ENCODE data around the gene PTPRN2. TPM values are rescaled to one million over a fixed set of nuclear protein-coding genes. Genes with fewer than 3 reads are reported as not detected.
A peak's percentile ranks its signal among the peaks of the same experiment; 100 is the strongest.

PTPRN2 gene
- total and polyA plus RNA-seq, 2 of the 13 experiments (the other 11 are each of a cell fraction or from before 2014, with no cell fraction given): 2.5 to 24.2 TPM

DNA sequence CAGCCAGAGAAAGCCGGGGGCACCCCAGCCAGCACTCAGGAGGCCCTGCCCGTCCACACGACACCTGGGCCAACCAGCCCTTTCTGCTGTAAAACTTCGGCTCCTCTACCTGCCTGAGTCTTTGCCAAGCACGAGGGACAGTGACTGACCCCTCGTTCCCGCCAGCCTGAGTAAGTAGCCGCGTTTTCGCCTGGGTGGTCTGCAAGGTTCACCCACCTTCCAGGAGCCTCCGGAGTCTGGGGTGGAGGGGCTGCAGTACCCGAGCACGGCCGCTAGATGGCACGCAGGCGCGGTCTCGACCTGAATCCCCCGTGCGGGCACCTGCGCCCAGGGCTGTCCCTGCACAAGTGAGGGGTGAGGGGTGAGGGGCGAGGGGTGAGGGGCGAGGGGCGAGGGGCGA is 192.7 kb downstream of the PTPRN2 start:
- no TSS peak for BruUV-seq (replicated peaks)
- Histone ChIP-seq H3K79me2 (ENCODE audit: insufficient read depth, low read length) (no peaks in the 10 kb centered on the region), H2AFZ (ENCODE audit: low read length) (no peak overlapping the region), H3K4me2 (ENCODE audit: low read depth, low read length) (peak overlapping the region; percentile 23; the same call in 1 of the 2 replicates), H3K4me1 (ENCODE audit: insufficient read depth, low read length) (peaks cover 31% of the 10 kb centered on the region), H3K27ac (ENCODE audit: extremely low read length, insufficient read depth, low read length) (no peak overlapping the region), H3K36me3 (replicated peaks in 1 of 2; ENCODE audit: control insufficient read depth in 1 of 2, insufficient read depth in 2 of 2, low read length in 2 of 2) (no peaks in the 10 kb centered on the region; a peak in 1 of 5 replicates), H4K20me1 (ENCODE audit: insufficient read depth, low read length) (peaks cover 80% of the 10 kb centered on the region), H3K9ac (ENCODE audit: insufficient read depth, low read depth, low read length) (no peak overlapping the region), H3K27me3 (ENCODE audit: control insufficient read depth in 1 of 2, insufficient read depth in 2 of 2, low read length in 2 of 2) (no peaks in the 10 kb centered on the region), H3K4me3 (replicated peaks in 1 of 3; ENCODE audit: insufficient read depth in 1 of 3, low read depth in 2 of 3, low read length in 3 of 3) (no peak overlapping the region), H3K9me3 (ENCODE audit: low read length) (peaks cover 9% of the 10 kb centered on the region; the same call in 1 of the 2 replicates)
- POLR2A ChIA-PET: no interaction called here
- CTCF ChIA-PET (ENCODE audit: low intra/inter-chr PET ratio, low total read pairs): no interaction called here
- intact Hi-C loops (cut with micrococcal nuclease; ENCODE audit: unreplicated experiment) (loop anchor here (1.0 kb wide), 1 partner anchor 13 kb away; no protein-coding TSS in a partner anchor), in situ Hi-C loops (cut with HindIII; ENCODE audit: extremely low pct_ligation_motif_present, low pct_unique_long_range_greater_than_20kb) (no loop called here)
- ATAC-seq (peak; percentile 46), FAIRE-seq (no peak), DNase-seq (ENCODE audit: low spot score) (no peak)
- WGBS (ENCODE audit: low lambda C conversion rate): 7% methylated on average over 20 of the region's 25 CpGs
- no peak for TF ChIP-seq FOSL1 (CRISPR knock-in tag; IDR thresholded peaks at IDR 0.05; ENCODE audit: borderline replicate concordance)
- no peak for TF ChIP-seq ZMYM4 (CRISPR knock-in tag; IDR thresholded peaks at IDR 0.05)
- 0 out of 2 replicates have a peak, but pooled peaks have one; percentile 14 for TF ChIP-seq ZBTB38 (CRISPR knock-in tag; IDR thresholded peaks at IDR 0.05)
- TF ChIP-seq HOXD1 (CRISPR knock-in tag; IDR thresholded peaks at IDR 0.05): no peak
- no peak for TF ChIP-seq SP1 (IDR thresholded peaks at IDR 0.05)
- TF ChIP-seq SP1 (CRISPR knock-in tag; IDR thresholded peaks at IDR 0.05): no peak
- peak; percentile 35; the same call in 1 of the 2 replicates for TF ChIP-seq ZBTB7B (CRISPR knock-in tag; IDR thresholded peaks at IDR 0.05)
- TF ChIP-seq ZNF512B (CRISPR knock-in tag; IDR thresholded peaks at IDR 0.05; ENCODE audit: borderline replicate concordance): no peak
- peak; percentile 85 for TF ChIP-seq CTCF (CRISPR knock-in tag; IDR thresholded peaks at IDR 0.05)
- peak; percentile 80; the same call in 1 of the 2 replicates for TF ChIP-seq HNRNPL (IDR thresholded peaks at IDR 0.05; ENCODE audit: low read depth, low read length)
- no peak for TF ChIP-seq GLMP (CRISPR knock-in tag; IDR thresholded peaks at IDR 0.05; ENCODE audit: borderline replicate concordance)
- no peak for TF ChIP-seq SUZ12 (IDR thresholded peaks at IDR 0.05; ENCODE audit: low read depth, low read length)
- no peak for TF ChIP-seq DZIP1 (CRISPR knock-in tag; IDR thresholded peaks at IDR 0.05)
- peak; percentile 48 for TF ChIP-seq XRCC5 (optimal IDR thresholded peaks at IDR 0.05; ENCODE audit: low read length)
- no peak for TF ChIP-seq HHEX (CRISPR knock-in tag; IDR thresholded peaks at IDR 0.05)
- TF ChIP-seq STAG1 (CRISPR knock-in tag; IDR thresholded peaks at IDR 0.05): peak; percentile 60
